Measurements from ENCODE around the gene SHD. TPM values are rescaled to one million over a fixed set of nuclear protein-coding genes. Genes with fewer than 3 reads are reported as not detected.

Gene SHD
- total and polyA plus RNA-seq, 2 of the 8 experiments (the other 6 are each of a cell fraction or from before 2014, with no cell fraction given) = 5.8 to 10.7 TPM

DNA sequence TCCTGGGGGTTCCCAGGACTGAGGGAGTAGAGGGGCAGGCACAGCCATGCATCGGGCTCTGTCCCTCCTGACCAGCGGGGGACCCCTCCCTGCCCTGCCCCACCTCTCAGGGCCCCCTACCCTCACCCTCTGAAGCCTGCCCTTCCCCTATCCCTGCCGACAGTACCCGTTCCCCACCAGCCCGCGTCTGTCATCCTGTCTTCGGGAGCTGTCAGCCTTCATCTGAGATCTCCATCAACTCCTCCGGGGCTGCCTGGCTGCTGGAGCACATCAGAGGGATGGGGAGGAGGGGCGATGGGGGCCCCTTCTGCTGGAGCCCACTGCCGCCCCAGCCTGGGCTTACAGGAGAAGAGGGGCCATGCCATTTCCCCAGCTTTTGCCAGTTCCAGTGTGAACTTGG, 6.2 kb upstream of the SHD start:
- Histone ChIP-seq H3K79me2 (ENCODE audit: control insufficient read depth in 1 of 2, insufficient read depth in 2 of 2, low read length in 2 of 2) (no peaks in the 10 kb centered on the region), H4K91ac (replicated peaks; ENCODE audit: insufficient read length, low read length) (no peak overlapping the region), H3K4me3 (ENCODE audit: extremely low read depth in 1 of 4, insufficient read depth in 2 of 4, low read depth in 3 of 4, low read length in 4 of 4) (no peak overlapping the region), H3K4me2 (ENCODE audit: insufficient read depth in 1 of 2, low read depth in 2 of 2, low read length in 2 of 2) (no peak overlapping the region), H3K23me2 (ENCODE audit: low read depth, low read length) (no peaks in the 10 kb centered on the region), H3K56ac (replicated peaks; ENCODE audit: insufficient read length, low read depth, low read length) (no peak overlapping the region), H3K23ac (ENCODE audit: insufficient read length) (no peak overlapping the region), H4K20me1 (replicated peaks in 1 of 2; ENCODE audit: control insufficient read depth in 1 of 2, insufficient read depth in 2 of 2, low read length in 2 of 2) (peaks cover 2% of the 10 kb centered on the region in 2 experiments), H3K18ac (ENCODE audit: extremely low read depth, low read length) (no peak overlapping the region), H3K79me1 (ENCODE audit: low read depth, low read length) (no peaks in the 10 kb centered on the region), H3K27ac (ENCODE audit: low read depth, low read length) (no peak overlapping the region), H3K9me3 (ENCODE audit: insufficient read depth in 2 of 2, low read depth in 1 of 2, low read length in 1 of 2) (no peaks in the 10 kb centered on the region), H2BK20ac (ENCODE audit: low read length) (no peak overlapping the region), H2AK5ac (ENCODE audit: low read depth, low read length) (no peak overlapping the region), H3K9ac (replicated peaks in 1 of 4; ENCODE audit: extremely low read depth in 1 of 4, low read depth in 3 of 4, low read length in 3 of 4) (no peak overlapping the region), H4K8ac (ENCODE audit: extremely low read depth, insufficient read depth, low read length) (no peak overlapping the region), H2BK5ac (ENCODE audit: low read depth, low read length) (no peak overlapping the region), H2BK12ac (ENCODE audit: low read depth, low read length) (no peak overlapping the region), H3K36me3 (ENCODE audit: control insufficient read depth in 2 of 4, insufficient read depth in 4 of 4, low read length in 3 of 4) (peaks cover 2 to 5% (median 4%) of the 10 kb centered on the region in 4 experiments; a peak in 3 of 8 replicates), H2AFZ (ENCODE audit: low read length) (no peak overlapping the region), H2BK15ac (ENCODE audit: low read length) (no peak overlapping the region), H2BK120ac (replicated peaks; ENCODE audit: low read depth, low read length) (no peak overlapping the region), H3K4ac (replicated peaks; ENCODE audit: insufficient read length, low read depth, low read length) (no peak overlapping the region), H3K14ac (ENCODE audit: insufficient read length) (no peak overlapping the region), H3K27me3 (replicated peaks in 1 of 4; ENCODE audit: control insufficient read depth in 3 of 4, extremely low read depth in 1 of 4, insufficient read depth in 3 of 4, low read length in 3 of 4) (peaks cover 0 to 2% (median under 1%) of the 10 kb centered on the region in 4 experiments; a peak in 3 of 7 replicates), H3K4me1 (replicated peaks in 1 of 4; ENCODE audit: control insufficient read depth in 3 of 4, insufficient read depth in 4 of 4, low read length in 3 of 4) (no peaks in the 10 kb centered on the region; a peak in 2 of 7 replicates), H4K5ac (ENCODE audit: insufficient read length, low read depth, low read length) (no peak overlapping the region)
- FAIRE-seq = no peak
- POLR2A ChIA-PET (ENCODE audit: partially characterized antibody) = interaction anchor here (0.8 to 1.4 kb wide), 4 partner anchors 11 to 70 kb away, joined by 3 read pairs; partner anchors contain the start of gene MPND
- CTCF ChIA-PET (ENCODE audit: partially characterized antibody) = interaction anchor here (0.6 to 14.6 kb wide), 3 partner anchors 16 to 295 kb away, joined by 3 to 311 read pairs (median 4); partner anchors contain the start of genes MPND and STAP2
- no peak for TF ChIP-seq GTF2F1 (IDR thresholded peaks at IDR 0.05; ENCODE audit: borderline replicate concordance, low read depth, low read length)
- TF ChIP-seq TAF7 (optimal IDR thresholded peaks at IDR 0.05; ENCODE audit: borderline replicate concordance, low read depth, low read length) = no peak
- no peak for TF ChIP-seq RNF2 (IDR thresholded peaks at IDR 0.05; ENCODE audit: borderline replicate concordance, low read depth, low read length, missing control alignments, poor library complexity, severe bottlenecking)
- no peak for TF ChIP-seq CEBPB (IDR thresholded peaks at IDR 0.05; ENCODE audit: low read depth, low read length)
- DNase-seq (ENCODE audit: low read depth in 1 of 2, low spot score in 2 of 2) = no peak
- 80% methylated on average over 9 of the region's 10 CpGs; no CpG with 5 or more reads in 1 of the 2 experiments for WGBS, 2 experiments (ENCODE audit: extremely low coverage in 1 of 2, insufficient coverage in 1 of 2, insufficient read length in 1 of 2, insufficient replicate concordance in 2 of 2, low coverage in 1 of 2, low lambda C conversion rate in 2 of 2, missing lambda C conversion rate in 1 of 2)
